Measurements from ENCODE around the gene SIPA1.

Gene SIPA1

DNA sequence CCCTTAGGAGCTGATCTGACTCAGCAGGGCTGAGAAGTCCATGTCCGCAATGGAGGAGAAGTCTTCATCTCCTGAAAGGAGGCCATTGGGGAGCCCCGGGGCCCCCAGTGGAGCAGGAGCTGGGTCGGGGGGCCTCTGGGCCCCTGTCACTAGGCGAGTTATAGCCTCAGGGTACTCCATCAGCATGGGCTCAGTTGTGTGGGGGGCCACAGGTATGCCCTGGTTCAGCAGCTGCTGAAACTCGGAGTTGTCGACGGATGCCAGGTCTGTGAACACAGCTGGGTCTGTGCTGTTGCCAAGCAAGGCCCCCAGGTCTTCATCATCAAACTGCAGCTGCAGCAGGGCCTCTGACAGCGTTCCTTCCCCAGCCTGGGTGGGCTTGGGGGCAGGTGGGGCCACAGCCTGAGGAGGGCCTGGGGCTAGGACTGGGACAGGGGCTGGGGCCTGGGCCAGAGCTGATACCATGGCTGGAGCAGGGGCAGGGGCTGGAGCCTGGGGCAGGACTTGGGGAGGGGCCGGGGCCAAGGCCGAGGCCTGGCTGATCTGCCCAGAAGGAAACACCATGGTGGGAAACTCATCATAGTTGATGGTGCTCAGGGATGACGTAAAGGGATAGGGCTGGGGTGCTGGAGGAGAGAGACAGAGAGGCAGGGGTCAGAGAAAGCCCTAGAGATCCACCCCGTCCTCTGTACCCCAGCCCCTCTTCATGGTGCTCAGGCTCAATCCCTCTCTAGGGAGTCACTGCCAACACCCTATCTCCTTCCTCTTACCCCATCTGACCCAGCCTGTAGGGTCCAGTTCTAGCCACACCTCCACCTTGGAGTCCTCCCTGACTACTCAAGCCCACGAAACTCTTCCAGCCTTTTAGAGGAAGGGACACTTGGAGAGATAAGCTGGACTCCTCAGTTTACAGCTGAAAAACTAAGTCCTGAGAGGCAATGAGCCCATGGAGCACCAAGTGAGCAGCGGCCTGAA is 16.8 kb downstream of the SIPA1 start:
- Histone ChIP-seq H3K18ac (ENCODE audit: low read depth in 1 of 2, low read length in 2 of 2) (no peak overlapping the region), H3K23ac (ENCODE audit: low read length in 2 of 2) (no peak overlapping the region), H3K79me1 (replicated peaks; ENCODE audit: low read length, poor library complexity, severe bottlenecking) (peaks cover 25% of the 10 kb centered on the region), H3K27ac (ENCODE audit: low read length, poor library complexity, severe bottlenecking) (no peak overlapping the region), H2BK15ac (ENCODE audit: low read depth, poor library complexity, severe bottlenecking) (no peak overlapping the region), H2BK5ac (ENCODE audit: low read depth, low read length, poor library complexity, severe bottlenecking) (no peak overlapping the region), H2AK5ac (ENCODE audit: low read length, severe bottlenecking) (no peak overlapping the region), H3K4me3 (ENCODE audit: insufficient read depth in 1 of 2, low read depth in 1 of 2, low read length in 2 of 2) (no peak overlapping the region), H2AFZ (ENCODE audit: low read depth, low read length) (no peak overlapping the region), H3K9me3 (ENCODE audit: control insufficient read depth, low read length) (no peaks in the 10 kb centered on the region), H3K27me3 (ENCODE audit: control insufficient read depth in 1 of 2, insufficient read depth in 1 of 2, low read length in 2 of 2) (no peaks in the 10 kb centered on the region), H3K14ac (ENCODE audit: low read length in 2 of 2) (no peak overlapping the region), H3K4me1 (ENCODE audit: control insufficient read depth, insufficient read depth, low read depth, low read length) (peaks cover 15% of the 10 kb centered on the region), H3K9ac (ENCODE audit: low read length) (peak overlapping the region; percentile 94), H2BK12ac (ENCODE audit: low read length in 2 of 2) (no peak overlapping the region), H3K4ac (ENCODE audit: low read depth in 1 of 2, low read length in 2 of 2) (no peak overlapping the region), H3K36me3 (ENCODE audit: control insufficient read depth in 1 of 2, insufficient read depth in 2 of 2, low read depth in 1 of 2, low read length in 2 of 2) (peaks cover 70 to 81% of the 10 kb centered on the region in 2 experiments), H3K4me2 (ENCODE audit: low read length, poor library complexity, severe bottlenecking) (no peak overlapping the region), H2BK120ac (ENCODE audit: low read depth, low read length) (no peak overlapping the region), H4K91ac (ENCODE audit: low read length) (peak overlapping the region; percentile 2), H4K8ac (ENCODE audit: low read length) (no peak overlapping the region)
- no peak for DNase-seq
- WGBS: 91% methylated on average over 14 of the region's 14 CpGs

DNA sequence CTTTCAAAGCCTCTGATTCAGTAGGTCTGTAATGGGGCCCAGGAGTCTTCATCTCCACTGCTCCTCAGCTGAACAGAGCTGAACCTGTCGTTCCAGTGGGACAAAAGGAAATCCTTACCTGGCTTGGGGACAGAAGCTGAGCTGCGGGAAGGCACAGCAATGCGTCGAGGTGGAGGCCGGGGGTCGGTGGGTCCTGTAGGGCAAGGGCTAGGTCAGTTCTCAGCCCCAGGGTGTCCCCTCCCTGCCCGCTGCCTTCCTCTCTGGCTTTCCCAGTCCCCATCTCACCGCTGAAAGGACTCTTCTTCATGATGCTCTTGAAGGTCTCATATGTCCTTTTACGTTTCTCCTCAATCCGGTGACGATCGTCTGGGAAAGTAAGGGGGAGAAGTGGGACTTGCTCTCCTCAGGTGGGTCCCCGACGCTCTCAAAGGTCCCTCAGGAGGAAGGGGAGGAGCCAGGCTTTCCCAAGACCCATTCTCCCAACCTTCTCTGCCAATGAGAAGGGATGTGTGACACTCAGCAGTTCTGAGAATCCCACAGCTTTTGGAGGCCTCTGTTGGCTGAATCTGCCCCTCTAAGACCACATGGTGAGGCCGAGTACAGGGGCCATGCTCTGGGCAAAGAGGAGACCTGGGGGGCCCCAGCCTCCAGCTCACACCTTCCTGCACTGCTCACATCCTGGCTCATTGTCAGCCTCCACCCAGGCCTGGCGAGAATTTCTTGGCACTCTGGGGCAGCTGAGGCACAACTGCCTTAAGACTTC is 17.9 kb downstream of the SIPA1 start:
- no peak overlapping the region for H3K4ac ChIP-seq (ENCODE audit: low read depth in 1 of 2, low read length in 2 of 2)
- no peak for DNase-seq

DNA sequence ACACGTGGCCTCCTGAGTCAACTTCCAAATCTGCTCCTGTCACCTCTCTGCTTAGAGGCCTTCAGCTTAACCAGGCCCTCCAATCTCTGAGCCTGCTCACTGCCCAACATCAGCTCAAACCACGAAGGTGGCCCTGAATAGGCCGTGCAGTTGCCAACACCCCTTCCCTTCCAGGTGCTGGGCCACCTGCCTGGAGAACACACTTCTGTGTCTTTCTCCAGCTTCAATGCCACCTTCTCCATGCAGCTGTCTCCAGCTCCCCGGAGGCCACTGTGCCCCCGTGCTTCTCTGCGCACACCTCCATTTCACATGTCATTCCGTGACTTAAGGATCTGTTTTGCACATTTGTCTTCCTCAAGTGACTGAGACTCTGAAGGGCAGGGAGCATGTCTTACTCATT is 19.5 kb downstream of the SIPA1 start:
- Histone ChIP-seq H4K91ac (ENCODE audit: low read length) (peak overlapping the region; percentile 10), H3K23ac (ENCODE audit: low read length in 2 of 2) (peak overlapping the region in 1 of 2 experiments; percentile 43), H3K4me1 (ENCODE audit: control insufficient read depth, insufficient read depth, low read depth, low read length) (peaks cover 17% of the 10 kb centered on the region), H3K4me3 (ENCODE audit: insufficient read depth in 1 of 2, low read depth in 1 of 2, low read length in 2 of 2) (no peak overlapping the region), H3K9me3 (ENCODE audit: control insufficient read depth, low read length) (no peaks in the 10 kb centered on the region), H2BK15ac (ENCODE audit: low read depth, poor library complexity, severe bottlenecking) (no peak overlapping the region), H2BK12ac (ENCODE audit: low read length in 2 of 2) (no peak overlapping the region), H4K8ac (ENCODE audit: low read length) (no peak overlapping the region), H3K18ac (ENCODE audit: low read depth in 1 of 2, low read length in 2 of 2) (no peak overlapping the region), H2BK5ac (ENCODE audit: low read depth, low read length, poor library complexity, severe bottlenecking) (no peak overlapping the region), H3K27ac (ENCODE audit: low read length, poor library complexity, severe bottlenecking) (no peak overlapping the region), H2AFZ (ENCODE audit: low read depth, low read length) (no peak overlapping the region), H3K27me3 (ENCODE audit: control insufficient read depth in 1 of 2, insufficient read depth in 1 of 2, low read length in 2 of 2) (no peaks in the 10 kb centered on the region), H2BK120ac (ENCODE audit: low read depth, low read length) (no peak overlapping the region), H2AK5ac (ENCODE audit: low read length, severe bottlenecking) (no peak overlapping the region), H3K4me2 (ENCODE audit: low read length, poor library complexity, severe bottlenecking) (no peak overlapping the region), H3K14ac (ENCODE audit: low read length in 2 of 2) (no peak overlapping the region), H3K4ac (ENCODE audit: low read depth in 1 of 2, low read length in 2 of 2) (no peak overlapping the region), H3K79me1 (replicated peaks; ENCODE audit: low read length, poor library complexity, severe bottlenecking) (peaks cover 34% of the 10 kb centered on the region), H3K36me3 (ENCODE audit: control insufficient read depth in 1 of 2, insufficient read depth in 2 of 2, low read depth in 1 of 2, low read length in 2 of 2) (peaks cover 80 to 83% of the 10 kb centered on the region in 2 experiments), H3K9ac (ENCODE audit: low read length) (no peak overlapping the region)
- no peak for DNase-seq
- WGBS: 97% methylated on average over 7 of the region's 7 CpGs

More for the DNA sequence above, 17.9 kb downstream of the SIPA1 start:
- no peak overlapping the region for H2AFZ ChIP-seq (ENCODE audit: low read depth, low read length)
- H3K9ac ChIP-seq (ENCODE audit: low read length): no peak overlapping the region
- peaks cover 16% of the 10 kb centered on the region for H3K4me1 ChIP-seq (ENCODE audit: control insufficient read depth, insufficient read depth, low read depth, low read length)
- no peak overlapping the region for H2AK5ac ChIP-seq (ENCODE audit: low read length, severe bottlenecking)
- no peak overlapping the region for H2BK15ac ChIP-seq (ENCODE audit: low read depth, poor library complexity, severe bottlenecking)
- no peaks in the 10 kb centered on the region for H3K9me3 ChIP-seq (ENCODE audit: control insufficient read depth, low read length)
- no peak overlapping the region for H3K27ac ChIP-seq (ENCODE audit: low read length, poor library complexity, severe bottlenecking)
- H2BK5ac ChIP-seq (ENCODE audit: low read depth, low read length, poor library complexity, severe bottlenecking): no peak overlapping the region
- H3K4me3 ChIP-seq (ENCODE audit: insufficient read depth in 1 of 2, low read depth in 1 of 2, low read length in 2 of 2): no peak overlapping the region
- no peak overlapping the region for H2BK120ac ChIP-seq (ENCODE audit: low read depth, low read length)
- 96% methylated on average over 14 of the region's 16 CpGs for WGBS
- H2BK12ac ChIP-seq (ENCODE audit: low read length in 2 of 2): no peak overlapping the region
- H3K27me3 ChIP-seq (ENCODE audit: control insufficient read depth in 1 of 2, insufficient read depth in 1 of 2, low read length in 2 of 2): no peaks in the 10 kb centered on the region
- no peak overlapping the region for H4K91ac ChIP-seq (ENCODE audit: low read length)
- no peak overlapping the region for H3K18ac ChIP-seq (ENCODE audit: low read depth in 1 of 2, low read length in 2 of 2)
- H4K8ac ChIP-seq (ENCODE audit: low read length): no peak overlapping the region
- no peak overlapping the region for H3K4me2 ChIP-seq (ENCODE audit: low read length, poor library complexity, severe bottlenecking)
- peaks cover 72 to 80% of the 10 kb centered on the region in 2 experiments for H3K36me3 ChIP-seq (ENCODE audit: control insufficient read depth in 1 of 2, insufficient read depth in 2 of 2, low read depth in 1 of 2, low read length in 2 of 2)
- no peak overlapping the region for H3K23ac ChIP-seq (ENCODE audit: low read length in 2 of 2)
- H3K79me1 ChIP-seq (replicated peaks; ENCODE audit: low read length, poor library complexity, severe bottlenecking): peaks cover 32% of the 10 kb centered on the region
- H3K14ac ChIP-seq (ENCODE audit: low read length in 2 of 2): no peak overlapping the region
